WTC11 (cell line): Measurements from ENCODE around the gene RPH3AL.

Experiments
- CREB1 ChIP-seq: sonication (generic); formaldehyde crosslinking; IDR thresholded peaks from 2 replicates; pipeline ENCODE4 v1.8.0; 2023; ENCODE audit warnings: mild to moderate bottlenecking, missing genetic modification reagents
- CREM ChIP-seq: sonication (generic); formaldehyde crosslinking; IDR thresholded peaks from 2 replicates; pipeline ENCODE4 v1.8.1; 2022; ENCODE audit warnings: mild to moderate bottlenecking, missing genetic modification reagents, moderate library complexity
- FOXP1 ChIP-seq: sonication (generic); formaldehyde crosslinking; IDR thresholded peaks from 2 replicates; pipeline ENCODE4 v1.8.0; 2022; ENCODE audit warnings: missing genetic modification reagents, mild to moderate bottlenecking, moderate library complexity, borderline replicate concordance
- NR2C2 ChIP-seq: sonication (generic); formaldehyde crosslinking; IDR thresholded peaks from 2 replicates; pipeline ENCODE4 v1.8.0; 2022; ENCODE audit warnings: mild to moderate bottlenecking, missing genetic modification reagents
- OVOL2 ChIP-seq: fragments of 250-450 bp; sonication (Bioruptor Pico); IDR thresholded peaks from 2 replicates; pipeline ENCODE4 v1.9.0; 2021; ENCODE audit warnings: mild to moderate bottlenecking, borderline replicate concordance
- TCF7 ChIP-seq: sonication (generic); formaldehyde crosslinking; IDR thresholded peaks from 2 replicates; pipeline ENCODE4 v1.8.0; 2022; ENCODE audit warnings: mild to moderate bottlenecking, low read depth, missing genetic modification reagents, moderate library complexity
- TF ChIP-seq, protein P1 (sequence below): fragments of 200-600 bp; IDR thresholded peaks from 2 replicates; pipeline ENCODE4 v1.8.0; 2022; ENCODE audit warnings: antibody characterized with exemption
- TF ChIP-seq, protein P2 (sequence below): sonication (generic); formaldehyde crosslinking; IDR thresholded peaks from 2 replicates; pipeline ENCODE4 v1.8.1; 2023; ENCODE audit warnings: mild to moderate bottlenecking, missing genetic modification reagents, moderate library complexity
- TF ChIP-seq, protein P3 (sequence below): fragments of 250-450 bp; sonication (Bioruptor Pico); IDR thresholded peaks from 2 replicates; pipeline ENCODE4 v1.9.0; 2021; ENCODE audit warnings: mild to moderate bottlenecking
- TF ChIP-seq, protein P4 (sequence below): fragments of 250-450 bp; sonication (Bioruptor Pico); IDR thresholded peaks from 2 replicates; pipeline ENCODE4 v1.8.0; 2021; ENCODE audit warnings: mild to moderate bottlenecking
- TF ChIP-seq, protein P5 (sequence below): sonication (generic); formaldehyde crosslinking; IDR thresholded peaks from 2 replicates; pipeline ENCODE4 v1.8.1; 2022; ENCODE audit warnings: mild to moderate bottlenecking, missing genetic modification reagents, moderate library complexity, borderline replicate concordance
- TF ChIP-seq, protein P6 (sequence below): sonication (generic); formaldehyde crosslinking; conservative IDR thresholded peaks from 2 replicates; pipeline ENCODE4 v1.8.1; 2022; ENCODE audit warnings: mild to moderate bottlenecking, missing genetic modification reagents

DNA sequence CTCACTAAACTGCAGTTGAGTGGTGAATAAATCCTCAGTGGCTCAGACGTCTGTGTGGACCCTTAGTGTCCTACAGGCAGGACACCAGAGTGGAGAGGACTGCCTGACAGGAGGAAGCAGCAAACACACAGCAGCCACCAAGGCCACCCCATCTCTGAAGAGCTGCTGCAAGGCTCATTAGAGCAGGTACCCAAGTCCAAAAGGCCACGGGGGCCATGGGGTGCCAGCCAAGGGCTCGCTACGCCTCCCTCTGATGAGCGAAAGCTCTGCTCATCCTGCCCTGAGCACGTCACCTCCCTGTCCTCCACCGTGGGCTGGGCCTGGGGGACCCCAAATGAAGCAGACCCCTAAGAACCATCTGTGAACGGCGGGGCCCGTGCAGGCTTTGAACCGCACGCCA, 101.1 kb downstream of the RPH3AL start:
- TF ChIP-seq, protein P1, sequence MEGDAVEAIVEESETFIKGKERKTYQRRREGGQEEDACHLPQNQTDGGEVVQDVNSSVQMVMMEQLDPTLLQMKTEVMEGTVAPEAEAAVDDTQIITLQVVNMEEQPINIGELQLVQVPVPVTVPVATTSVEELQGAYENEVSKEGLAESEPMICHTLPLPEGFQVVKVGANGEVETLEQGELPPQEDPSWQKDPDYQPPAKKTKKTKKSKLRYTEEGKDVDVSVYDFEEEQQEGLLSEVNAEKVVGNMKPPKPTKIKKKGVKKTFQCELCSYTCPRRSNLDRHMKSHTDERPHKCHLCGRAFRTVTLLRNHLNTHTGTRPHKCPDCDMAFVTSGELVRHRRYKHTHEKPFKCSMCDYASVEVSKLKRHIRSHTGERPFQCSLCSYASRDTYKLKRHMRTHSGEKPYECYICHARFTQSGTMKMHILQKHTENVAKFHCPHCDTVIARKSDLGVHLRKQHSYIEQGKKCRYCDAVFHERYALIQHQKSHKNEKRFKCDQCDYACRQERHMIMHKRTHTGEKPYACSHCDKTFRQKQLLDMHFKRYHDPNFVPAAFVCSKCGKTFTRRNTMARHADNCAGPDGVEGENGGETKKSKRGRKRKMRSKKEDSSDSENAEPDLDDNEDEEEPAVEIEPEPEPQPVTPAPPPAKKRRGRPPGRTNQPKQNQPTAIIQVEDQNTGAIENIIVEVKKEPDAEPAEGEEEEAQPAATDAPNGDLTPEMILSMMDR = no peak
- TF ChIP-seq, protein P2, sequence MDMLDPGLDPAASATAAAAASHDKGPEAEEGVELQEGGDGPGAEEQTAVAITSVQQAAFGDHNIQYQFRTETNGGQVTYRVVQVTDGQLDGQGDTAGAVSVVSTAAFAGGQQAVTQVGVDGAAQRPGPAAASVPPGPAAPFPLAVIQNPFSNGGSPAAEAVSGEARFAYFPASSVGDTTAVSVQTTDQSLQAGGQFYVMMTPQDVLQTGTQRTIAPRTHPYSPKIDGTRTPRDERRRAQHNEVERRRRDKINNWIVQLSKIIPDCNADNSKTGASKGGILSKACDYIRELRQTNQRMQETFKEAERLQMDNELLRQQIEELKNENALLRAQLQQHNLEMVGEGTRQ = no peak
- TF ChIP-seq OVOL2 (CRISPR knock-in tag) (no peak), CREM (CRISPR knock-in tag) (no peak), TCF7 (CRISPR knock-in tag) (no peak), FOXP1 (CRISPR knock-in tag) (no peak), NR2C2 (no peak), CREB1 (CRISPR knock-in tag) (no peak)
- TF ChIP-seq, protein P3, sequence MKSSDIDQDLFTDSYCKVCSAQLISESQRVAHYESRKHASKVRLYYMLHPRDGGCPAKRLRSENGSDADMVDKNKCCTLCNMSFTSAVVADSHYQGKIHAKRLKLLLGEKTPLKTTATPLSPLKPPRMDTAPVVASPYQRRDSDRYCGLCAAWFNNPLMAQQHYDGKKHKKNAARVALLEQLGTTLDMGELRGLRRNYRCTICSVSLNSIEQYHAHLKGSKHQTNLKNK (CRISPR knock-in tag) = no peak
- TF ChIP-seq, protein P4, sequence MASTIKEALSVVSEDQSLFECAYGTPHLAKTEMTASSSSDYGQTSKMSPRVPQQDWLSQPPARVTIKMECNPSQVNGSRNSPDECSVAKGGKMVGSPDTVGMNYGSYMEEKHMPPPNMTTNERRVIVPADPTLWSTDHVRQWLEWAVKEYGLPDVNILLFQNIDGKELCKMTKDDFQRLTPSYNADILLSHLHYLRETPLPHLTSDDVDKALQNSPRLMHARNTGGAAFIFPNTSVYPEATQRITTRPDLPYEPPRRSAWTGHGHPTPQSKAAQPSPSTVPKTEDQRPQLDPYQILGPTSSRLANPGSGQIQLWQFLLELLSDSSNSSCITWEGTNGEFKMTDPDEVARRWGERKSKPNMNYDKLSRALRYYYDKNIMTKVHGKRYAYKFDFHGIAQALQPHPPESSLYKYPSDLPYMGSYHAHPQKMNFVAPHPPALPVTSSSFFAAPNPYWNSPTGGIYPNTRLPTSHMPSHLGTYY (CRISPR knock-in tag) = no peak
- TF ChIP-seq, protein P5, sequence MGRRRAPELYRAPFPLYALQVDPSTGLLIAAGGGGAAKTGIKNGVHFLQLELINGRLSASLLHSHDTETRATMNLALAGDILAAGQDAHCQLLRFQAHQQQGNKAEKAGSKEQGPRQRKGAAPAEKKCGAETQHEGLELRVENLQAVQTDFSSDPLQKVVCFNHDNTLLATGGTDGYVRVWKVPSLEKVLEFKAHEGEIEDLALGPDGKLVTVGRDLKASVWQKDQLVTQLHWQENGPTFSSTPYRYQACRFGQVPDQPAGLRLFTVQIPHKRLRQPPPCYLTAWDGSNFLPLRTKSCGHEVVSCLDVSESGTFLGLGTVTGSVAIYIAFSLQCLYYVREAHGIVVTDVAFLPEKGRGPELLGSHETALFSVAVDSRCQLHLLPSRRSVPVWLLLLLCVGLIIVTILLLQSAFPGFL (CRISPR knock-in tag) = no peak
- TF ChIP-seq, protein P6, sequence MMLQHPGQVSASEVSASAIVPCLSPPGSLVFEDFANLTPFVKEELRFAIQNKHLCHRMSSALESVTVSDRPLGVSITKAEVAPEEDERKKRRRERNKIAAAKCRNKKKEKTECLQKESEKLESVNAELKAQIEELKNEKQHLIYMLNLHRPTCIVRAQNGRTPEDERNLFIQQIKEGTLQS (CRISPR knock-in tag) = no peak
